Loucy (cell line): ENCODE data around the gene TMEM232.

Source experiments
- H2AFZ ChIP-seq: fragments of 200-600 bp; sonication (generic); 2 replicates; pipeline ENCODE4 v1.6.0; 2016; ENCODE audit warnings: antibody characterized with exemption, mild to moderate bottlenecking, low read length, moderate library complexity
- H3F3A ChIP-seq: fragments of 200-600 bp; 2 replicates; pipeline ENCODE4 v1.6.0; 2016; ENCODE audit warnings: antibody characterized with exemption, low read depth, mild to moderate bottlenecking
- H3K27me3 ChIP-seq: fragments of 200-600 bp; sonication (generic); 2 replicates; pipeline ENCODE4 v1.6.1; 2014; ENCODE audit warnings: low read length, mild to moderate bottlenecking; ENCODE audit not compliant: insufficient read depth, poor library complexity, severe bottlenecking
- H3K36me3 ChIP-seq: fragments of 200-600 bp; sonication (generic); 2 replicates; pipeline ENCODE4 v1.6.1; 2016; ENCODE audit warnings: low read length; ENCODE audit not compliant: insufficient read depth
- H3K4me1 ChIP-seq: fragments of 200-600 bp; sonication (generic); 2 replicates; pipeline ENCODE4 v1.5.1; 2014; ENCODE audit warnings: low read length, mild to moderate bottlenecking; ENCODE audit not compliant: insufficient read depth, poor library complexity, severe bottlenecking
- H3K4me2 ChIP-seq: fragments of 200-600 bp; sonication (generic); 2 replicates; pipeline ENCODE4 v1.6.0; 2014; ENCODE audit warnings: antibody characterized with exemption, low read length, low read depth, mild to moderate bottlenecking; ENCODE audit not compliant: poor library complexity, severe bottlenecking
- H3K4me3 ChIP-seq: fragments of 200-600 bp; sonication (generic); 2 replicates; pipeline ENCODE4 v1.5.1; 2014; ENCODE audit warnings: low read length, mild to moderate bottlenecking, mixed read lengths; ENCODE audit not compliant: poor library complexity, severe bottlenecking
- H3K79me2 ChIP-seq: fragments of 200-600 bp; sonication (generic); 2 replicates; pipeline ENCODE4 v1.6.1; 2014; ENCODE audit warnings: low read length; ENCODE audit not compliant: insufficient read depth
- H3K9ac ChIP-seq: fragments of 200-600 bp; sonication (generic); 2 replicates; pipeline ENCODE4 v1.6.0; 2014; ENCODE audit warnings: mild to moderate bottlenecking, low read depth, low read length, moderate library complexity; ENCODE audit not compliant: poor library complexity, severe bottlenecking
- H3K9me2 ChIP-seq: fragments of 200-600 bp; sonication (generic); replicated peaks from 2 replicates; pipeline ENCODE4 v1.6.1; 2016; ENCODE audit warnings: low read depth, low read length, mixed read lengths
- H3K9me3 ChIP-seq: fragments of 200-600 bp; sonication (generic); 2 replicates; pipeline ENCODE4 v1.6.1; 2014; ENCODE audit warnings: mild to moderate bottlenecking, antibody characterized with exemption, low read length, low read depth; ENCODE audit not compliant: insufficient read depth
- H4K20me1 ChIP-seq: fragments of 200-600 bp; sonication (generic); 2 replicates; pipeline ENCODE4 v1.6.0; 2014; ENCODE audit warnings: antibody characterized with exemption, low read length, mild to moderate bottlenecking; ENCODE audit not compliant: insufficient read depth, poor library complexity, severe bottlenecking
- EZH2phosphoT487 ChIP-seq: fragments of 200-600 bp; IDR thresholded peaks from 2 replicates; pipeline ENCODE4 v1.6.1; 2018; ENCODE audit warnings: antibody characterized with exemption, mild to moderate bottlenecking, moderate library complexity, borderline replicate concordance
- TF ChIP-seq, protein P1 (sequence below): fragments of 200-600 bp; sonication (generic); conservative IDR thresholded peaks from 2 replicates; pipeline ENCODE4 v1.5.1; 2014; ENCODE audit warnings: mild to moderate bottlenecking, antibody characterized with exemption, low read length

The TMEM232 gene

DNA sequence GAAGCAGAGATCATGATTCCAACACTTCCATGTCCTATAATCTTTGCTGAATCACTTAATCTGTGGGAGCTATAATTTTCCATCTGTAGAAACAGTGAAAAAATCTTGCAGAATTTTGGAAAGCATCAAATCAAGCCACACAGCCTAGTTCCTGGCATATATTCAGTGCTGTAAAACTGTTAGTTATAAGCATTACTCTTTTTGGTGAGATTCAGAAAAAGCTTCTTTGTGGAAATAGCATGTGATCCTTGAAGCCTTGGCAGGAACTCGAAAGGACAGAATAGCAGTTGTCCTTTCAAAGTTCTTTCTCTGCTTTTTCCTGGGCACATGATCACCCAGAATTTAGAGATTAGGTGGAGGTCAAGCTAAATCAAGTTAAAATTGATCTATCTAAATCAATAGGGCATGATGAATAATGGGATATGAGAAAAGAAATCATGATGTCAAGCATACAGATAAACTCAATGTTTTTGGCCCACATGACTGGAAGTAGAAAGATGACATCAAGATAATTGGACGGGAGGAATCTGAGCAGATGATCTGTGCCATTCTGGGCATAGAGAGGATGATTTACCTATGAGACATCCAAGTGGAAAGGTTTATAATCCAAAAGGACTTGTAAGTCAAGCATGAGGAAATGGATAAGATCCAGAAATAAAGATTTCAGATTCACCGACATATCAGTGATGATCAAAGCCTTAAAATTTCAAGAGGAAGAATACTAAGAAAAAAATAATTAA lies 73.1 kb downstream of the TMEM232 start:
- no peaks in the 10 kb centered on the region for H3K27me3 ChIP-seq

DNA sequence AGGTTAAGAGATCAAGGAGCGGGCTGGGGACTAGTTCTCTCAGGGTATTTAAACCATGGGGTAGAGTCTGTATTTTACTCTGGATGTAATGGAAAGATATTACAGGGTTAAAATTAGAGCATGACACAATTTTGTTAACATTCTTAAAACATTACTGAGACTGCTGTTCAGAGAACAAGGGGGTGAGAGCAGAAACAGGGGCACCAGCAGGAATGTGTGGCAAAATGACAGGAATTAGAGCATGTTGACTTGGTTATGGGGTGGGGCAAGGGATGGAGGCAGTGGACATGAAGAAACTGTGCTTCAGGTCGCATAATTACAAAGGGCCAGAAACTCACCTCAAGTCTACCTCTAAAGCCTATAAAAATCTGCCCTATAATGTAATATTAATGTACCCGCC lies 75.0 kb downstream of the TMEM232 start:
- no peak for TF ChIP-seq EZH2phosphoT487
- H3K4me3 ChIP-seq = no peak overlapping the region
- H3K4me1 ChIP-seq = no peaks in the 10 kb centered on the region
- no peaks in the 10 kb centered on the region for H3F3A ChIP-seq
- no peaks in the 10 kb centered on the region for H3K79me2 ChIP-seq
- no peak overlapping the region for H3K9ac ChIP-seq
- no peaks in the 10 kb centered on the region for H3K36me3 ChIP-seq
- no peak overlapping the region for H3K4me2 ChIP-seq
- no peaks in the 10 kb centered on the region for H4K20me1 ChIP-seq
- no peak overlapping the region for H2AFZ ChIP-seq
- H3K9me3 ChIP-seq = no peaks in the 10 kb centered on the region
- no peaks in the 10 kb centered on the region for H3K9me2 ChIP-seq
- H3K27me3 ChIP-seq = no peaks in the 10 kb centered on the region

More for the DNA sequence above, 73.1 kb downstream of the TMEM232 start:
- no peaks in the 10 kb centered on the region for H3K36me3 ChIP-seq
- H3F3A ChIP-seq = no peaks in the 10 kb centered on the region
- H3K4me3 ChIP-seq = no peak overlapping the region
- no peak overlapping the region for H3K4me2 ChIP-seq
- no peaks in the 10 kb centered on the region for H4K20me1 ChIP-seq
- no peaks in the 10 kb centered on the region for H3K4me1 ChIP-seq
- no peaks in the 10 kb centered on the region for H3K79me2 ChIP-seq
- H3K9me3 ChIP-seq = no peaks in the 10 kb centered on the region
- no peak overlapping the region for H2AFZ ChIP-seq
- no peak overlapping the region for H3K9ac ChIP-seq
- no peaks in the 10 kb centered on the region for H3K9me2 ChIP-seq
- TF ChIP-seq, protein P1, sequence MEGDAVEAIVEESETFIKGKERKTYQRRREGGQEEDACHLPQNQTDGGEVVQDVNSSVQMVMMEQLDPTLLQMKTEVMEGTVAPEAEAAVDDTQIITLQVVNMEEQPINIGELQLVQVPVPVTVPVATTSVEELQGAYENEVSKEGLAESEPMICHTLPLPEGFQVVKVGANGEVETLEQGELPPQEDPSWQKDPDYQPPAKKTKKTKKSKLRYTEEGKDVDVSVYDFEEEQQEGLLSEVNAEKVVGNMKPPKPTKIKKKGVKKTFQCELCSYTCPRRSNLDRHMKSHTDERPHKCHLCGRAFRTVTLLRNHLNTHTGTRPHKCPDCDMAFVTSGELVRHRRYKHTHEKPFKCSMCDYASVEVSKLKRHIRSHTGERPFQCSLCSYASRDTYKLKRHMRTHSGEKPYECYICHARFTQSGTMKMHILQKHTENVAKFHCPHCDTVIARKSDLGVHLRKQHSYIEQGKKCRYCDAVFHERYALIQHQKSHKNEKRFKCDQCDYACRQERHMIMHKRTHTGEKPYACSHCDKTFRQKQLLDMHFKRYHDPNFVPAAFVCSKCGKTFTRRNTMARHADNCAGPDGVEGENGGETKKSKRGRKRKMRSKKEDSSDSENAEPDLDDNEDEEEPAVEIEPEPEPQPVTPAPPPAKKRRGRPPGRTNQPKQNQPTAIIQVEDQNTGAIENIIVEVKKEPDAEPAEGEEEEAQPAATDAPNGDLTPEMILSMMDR = no peak
- no peak for TF ChIP-seq EZH2phosphoT487

DNA sequence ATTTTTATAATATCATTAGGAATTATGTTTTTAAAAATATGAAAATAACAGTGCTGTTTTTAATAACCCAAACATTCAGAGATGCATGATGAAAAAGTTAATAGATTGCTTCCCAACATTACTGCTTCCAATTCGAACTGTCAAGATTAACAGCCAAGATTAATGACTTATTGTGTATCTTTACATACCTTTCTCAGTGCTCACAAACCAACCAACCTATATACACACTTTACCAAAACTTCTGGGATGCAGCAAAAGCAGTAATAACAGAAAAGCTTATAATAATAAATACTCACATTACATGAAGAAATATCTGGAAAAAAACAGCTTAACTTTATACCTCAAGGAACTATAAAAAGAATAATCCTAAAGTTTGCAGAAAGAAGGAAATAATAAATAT lies 82.1 kb downstream of the TMEM232 start:
- no peak overlapping the region for H3K4me3 ChIP-seq
- H3K79me2 ChIP-seq = no peaks in the 10 kb centered on the region
- H3K36me3 ChIP-seq = no peaks in the 10 kb centered on the region
- no peak overlapping the region for H3K4me2 ChIP-seq
- TF ChIP-seq, protein P1 = no peak
- TF ChIP-seq EZH2phosphoT487 = no peak
- H2AFZ ChIP-seq = no peak overlapping the region
- no peaks in the 10 kb centered on the region for H3K9me3 ChIP-seq
- H3K4me1 ChIP-seq = no peaks in the 10 kb centered on the region
- H3K9me2 ChIP-seq = no peaks in the 10 kb centered on the region
- no peaks in the 10 kb centered on the region for H4K20me1 ChIP-seq
- no peak overlapping the region for H3K9ac ChIP-seq
- no peaks in the 10 kb centered on the region for H3K27me3 ChIP-seq
- no peaks in the 10 kb centered on the region for H3F3A ChIP-seq
